Embryonic facial prominence (tissue), 1 donor: ENCODE data around the gene VPREB3.
"Not testable (repeated sequence)": the region's sequence is repeated elsewhere in the genome, so short reads cannot be mapped to it uniquely, and the experiment has no call there.

Experiments used
- DNase-seq: peaks from one replicate; pipeline ENCODE4 v3.0.0-alpha.2; 2016; ENCODE audit errors: extremely low spot score

The VPREB3 gene

DNA sequence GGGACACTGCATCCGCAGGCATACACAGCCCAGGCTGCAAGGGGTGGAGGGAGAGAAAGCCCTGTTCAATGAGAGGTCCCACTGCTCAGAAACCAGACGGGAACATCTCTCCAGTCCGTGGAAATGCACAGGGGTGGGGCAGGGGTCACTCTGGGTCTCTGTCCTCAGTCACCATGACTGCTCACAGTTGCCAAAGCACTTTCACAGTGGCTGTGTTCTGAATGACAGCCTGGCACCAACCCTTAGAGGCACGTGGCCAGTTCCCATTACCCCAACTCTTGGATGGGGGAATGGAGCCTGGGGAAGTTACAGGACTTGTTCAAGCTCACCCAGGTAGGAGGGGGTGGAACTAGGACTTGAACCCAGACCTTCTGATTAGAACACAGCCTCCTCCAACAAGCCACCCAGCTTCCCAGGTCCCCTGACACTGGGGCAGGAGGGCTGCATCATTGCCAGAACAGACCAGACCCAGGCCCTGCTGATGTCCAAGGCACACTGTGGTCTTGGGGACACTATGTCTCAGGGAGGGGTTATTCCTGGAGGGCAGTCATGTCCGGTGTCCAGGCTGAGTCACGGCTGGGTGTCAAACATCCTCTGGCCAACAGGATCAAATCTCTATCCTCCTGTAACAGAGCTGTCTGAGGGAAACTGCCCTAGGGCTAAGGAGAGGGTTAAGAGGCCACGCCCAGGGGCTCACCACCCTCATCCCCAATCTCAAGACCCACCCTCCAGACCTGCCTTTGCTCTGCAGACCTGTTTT lies 11.5 kb downstream of the VPREB3 start:
- DNase-seq = no peak

DNA sequence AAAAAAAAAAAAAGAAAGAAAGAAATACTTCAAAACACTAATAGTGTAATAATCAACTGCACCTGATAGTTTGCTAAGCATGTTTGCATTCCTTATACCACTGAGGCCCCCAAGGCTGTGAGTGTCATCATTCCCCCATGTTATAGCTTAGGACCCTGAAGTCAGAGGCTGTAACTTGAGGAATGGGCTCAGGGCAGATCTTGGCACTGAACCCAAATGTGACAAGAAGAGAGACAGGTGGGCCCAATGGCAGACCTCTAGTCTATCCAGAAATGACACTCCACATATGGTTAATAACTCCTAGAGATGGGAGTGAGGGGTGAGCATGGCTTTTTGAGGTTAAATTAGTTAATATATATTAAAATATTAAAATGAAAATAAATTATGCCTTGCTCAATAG lies 16.5 kb downstream of the VPREB3 start:
- DNase-seq = no peak

DNA sequence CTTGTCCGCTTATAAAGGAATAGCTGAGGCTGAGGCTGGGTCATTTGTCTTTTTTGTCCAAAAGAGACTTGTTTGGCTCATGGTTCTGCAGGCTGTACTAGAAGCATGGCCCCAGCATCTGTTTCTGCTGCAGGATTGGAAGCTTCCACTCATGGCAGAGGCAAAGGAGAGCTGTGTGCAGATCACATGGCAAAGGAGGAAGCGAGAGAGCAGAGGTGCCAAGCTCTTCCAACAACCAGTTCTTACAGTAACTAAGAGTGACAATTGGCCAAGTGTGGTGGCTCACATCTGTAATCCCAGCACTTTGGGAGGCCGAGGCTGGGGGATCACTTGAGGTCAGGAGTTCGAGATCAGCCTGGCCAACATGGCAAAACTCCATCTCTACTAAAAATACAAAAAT lies 26.1 kb downstream of the VPREB3 start:
- DNase-seq = not testable (repeated sequence)

DNA sequence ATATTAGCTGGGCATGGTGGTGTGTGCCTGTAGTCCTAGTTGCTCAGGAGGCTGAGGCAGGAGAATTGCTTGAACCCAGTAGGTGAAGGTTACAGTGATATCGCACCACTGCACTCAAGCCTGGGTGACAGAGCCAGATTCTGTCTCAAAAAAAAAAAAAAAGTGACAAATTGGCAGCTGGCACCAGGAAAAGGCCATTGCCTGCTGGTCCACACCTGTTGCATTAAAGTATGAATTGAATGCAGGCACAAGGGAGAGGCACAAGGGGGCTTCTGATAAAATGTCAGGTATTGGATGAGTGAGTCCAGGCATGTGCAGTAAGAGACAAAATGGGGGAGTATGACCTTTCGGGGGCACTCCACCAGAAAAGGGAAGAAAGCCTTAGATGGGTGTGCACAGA lies 31.5 kb downstream of the VPREB3 start:
- no peak for DNase-seq

DNA sequence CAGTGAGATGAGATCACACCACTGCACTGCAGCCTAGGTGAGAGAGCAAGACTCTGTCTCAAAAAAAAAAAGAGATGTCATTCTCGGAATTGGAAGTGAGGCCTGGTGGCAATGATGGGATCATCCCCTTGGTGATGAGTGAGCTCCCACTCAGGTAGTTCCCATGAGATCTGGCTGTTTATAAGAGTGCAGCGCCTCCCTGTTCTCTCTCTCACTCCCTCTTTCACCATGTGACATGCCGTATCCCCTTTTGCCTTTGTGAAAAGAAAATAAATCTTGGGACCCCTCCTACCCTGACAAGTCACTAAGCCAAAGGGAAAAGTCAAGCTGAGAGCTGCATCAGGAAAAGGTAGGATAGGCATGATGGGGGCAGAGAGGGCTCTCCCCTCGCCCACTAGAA lies 32.1 kb downstream of the VPREB3 start:
- no peak for DNase-seq

DNA sequence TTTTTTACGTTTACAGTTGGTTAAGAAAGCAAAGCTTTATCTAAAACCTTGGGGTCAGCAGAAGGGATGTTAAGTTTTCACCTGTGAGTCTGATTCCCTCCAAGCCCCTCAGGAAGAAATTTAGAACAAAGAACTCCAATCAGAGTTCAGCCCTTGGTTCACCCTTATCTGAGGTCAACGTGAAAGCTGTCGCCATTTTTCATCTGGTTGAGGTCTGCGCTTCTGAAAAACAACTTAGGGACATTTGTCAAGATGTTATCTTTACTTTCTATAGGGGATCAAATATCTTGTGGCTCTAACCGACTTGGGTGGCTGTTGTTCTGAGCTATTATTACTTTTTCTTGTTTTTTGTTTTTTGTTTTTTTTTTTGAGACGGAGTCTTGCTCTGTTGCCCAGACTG lies 33.4 kb downstream of the VPREB3 start:
- DNase-seq = no peak

DNA sequence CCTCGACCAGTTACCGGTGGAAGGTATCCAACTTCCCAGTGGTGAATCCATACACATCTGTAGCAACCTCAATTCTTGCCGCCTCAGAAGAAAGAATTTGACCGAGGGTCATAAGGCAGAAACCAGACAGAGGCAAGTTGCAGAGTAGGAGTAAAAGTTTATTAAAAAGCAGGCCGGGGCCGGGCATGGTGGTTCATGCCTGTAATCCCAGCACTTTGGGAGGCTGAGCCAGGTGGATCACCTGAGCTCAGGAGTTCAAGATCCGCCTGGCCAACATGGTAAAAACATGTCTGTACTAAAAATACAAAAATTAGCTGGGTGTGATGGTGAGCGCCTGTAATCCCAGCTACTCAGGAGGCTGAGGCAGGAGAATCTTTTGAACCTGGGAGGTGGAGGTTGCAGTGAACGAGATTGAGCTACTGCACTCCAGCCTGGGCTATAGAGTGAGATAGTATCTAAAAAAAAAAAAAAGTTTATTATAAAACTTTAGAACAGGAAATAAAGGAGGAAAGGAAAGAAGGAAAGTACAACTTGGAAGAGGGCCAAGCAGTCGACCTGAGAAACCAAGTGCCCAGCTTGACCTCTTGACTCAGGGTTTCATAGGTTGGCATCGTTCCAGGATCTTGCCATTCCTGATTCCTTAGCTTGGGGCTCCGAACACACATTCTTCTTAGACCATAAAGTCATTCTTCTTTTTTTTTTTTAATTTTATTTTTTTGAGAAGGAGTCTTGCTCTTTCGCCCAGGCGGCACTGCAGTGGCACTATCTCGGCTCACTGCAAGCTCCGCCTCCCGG lies 35.7 kb downstream of the VPREB3 start:
- DNase-seq = no peak

DNA sequence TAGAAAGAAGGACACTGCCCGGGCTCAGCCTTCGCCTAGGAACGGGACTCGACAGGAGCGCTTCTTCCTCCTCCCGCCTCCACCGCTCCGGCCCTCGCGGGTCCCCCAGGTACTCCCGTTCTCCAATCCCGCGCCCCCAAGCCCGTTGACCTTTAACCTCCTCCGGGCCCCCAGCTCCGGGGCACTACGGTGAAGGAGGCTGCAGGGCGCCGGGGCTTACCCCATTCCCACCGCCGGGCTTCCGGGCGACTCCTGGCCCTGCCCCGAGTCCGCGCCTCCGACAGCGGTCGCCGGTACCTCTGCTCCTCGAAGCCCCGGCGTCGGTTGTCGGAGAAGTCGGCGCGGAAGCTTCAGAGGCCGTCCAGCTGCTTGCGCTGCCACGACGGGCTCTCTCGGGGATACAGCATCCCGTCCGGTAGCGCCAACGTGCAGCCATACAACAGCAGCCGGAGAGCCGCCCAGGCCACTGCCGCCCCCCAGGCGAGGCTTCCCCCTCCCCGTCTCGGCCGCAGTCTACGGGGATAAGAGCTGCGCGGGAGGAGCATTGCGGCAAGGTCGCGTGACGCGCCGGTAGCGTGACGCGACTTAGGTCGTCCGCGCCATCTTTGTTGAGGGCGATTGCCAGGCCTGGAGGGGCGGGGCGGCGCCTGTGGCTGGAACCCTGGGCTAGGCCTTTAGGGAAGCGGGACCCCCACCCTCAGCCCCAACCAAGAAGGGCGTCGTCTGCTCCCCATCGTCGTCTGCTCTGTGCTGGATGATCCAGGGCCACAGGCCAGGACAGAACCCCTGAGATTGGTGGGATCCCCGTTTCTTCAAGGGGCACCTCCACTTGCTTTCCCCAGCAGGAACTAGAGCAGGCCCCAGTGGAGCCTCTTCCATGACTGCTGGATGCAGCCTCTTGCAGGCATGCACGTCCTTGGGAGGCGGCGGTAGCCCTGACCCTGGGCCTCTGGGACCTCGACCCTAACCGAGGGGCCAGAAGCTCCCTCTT lies 37.1 kb downstream of the VPREB3 start:
- DNase-seq = peak; percentile 58

DNA sequence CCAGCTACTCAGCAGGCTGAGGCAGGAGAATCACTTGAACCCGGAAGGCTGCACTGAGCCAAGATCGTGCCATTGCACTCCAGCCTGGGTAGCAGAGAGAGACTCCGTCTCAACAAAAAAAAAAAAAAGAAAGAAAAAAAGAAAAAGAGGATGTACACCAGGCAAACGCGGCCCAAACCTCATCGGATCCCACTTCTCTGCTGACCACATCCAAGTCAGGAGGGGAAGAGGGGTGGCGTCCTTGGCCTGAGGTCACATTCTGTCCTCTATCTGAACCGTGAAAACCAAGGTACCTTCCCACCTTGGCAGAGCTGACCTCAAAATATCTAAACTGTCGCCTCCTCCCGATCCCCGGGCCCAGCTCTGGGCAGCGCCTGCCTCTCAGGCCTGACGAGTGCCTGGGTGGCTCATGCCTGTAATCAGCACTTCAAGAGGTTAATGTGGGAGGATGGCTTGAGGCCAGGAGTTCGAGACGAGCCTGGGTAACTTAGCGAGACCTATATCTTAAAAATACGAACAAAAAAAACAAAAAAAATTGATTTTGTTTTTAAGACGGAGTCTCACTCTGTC lies 38.3 kb downstream of the VPREB3 start:
- DNase-seq = no peak

DNA sequence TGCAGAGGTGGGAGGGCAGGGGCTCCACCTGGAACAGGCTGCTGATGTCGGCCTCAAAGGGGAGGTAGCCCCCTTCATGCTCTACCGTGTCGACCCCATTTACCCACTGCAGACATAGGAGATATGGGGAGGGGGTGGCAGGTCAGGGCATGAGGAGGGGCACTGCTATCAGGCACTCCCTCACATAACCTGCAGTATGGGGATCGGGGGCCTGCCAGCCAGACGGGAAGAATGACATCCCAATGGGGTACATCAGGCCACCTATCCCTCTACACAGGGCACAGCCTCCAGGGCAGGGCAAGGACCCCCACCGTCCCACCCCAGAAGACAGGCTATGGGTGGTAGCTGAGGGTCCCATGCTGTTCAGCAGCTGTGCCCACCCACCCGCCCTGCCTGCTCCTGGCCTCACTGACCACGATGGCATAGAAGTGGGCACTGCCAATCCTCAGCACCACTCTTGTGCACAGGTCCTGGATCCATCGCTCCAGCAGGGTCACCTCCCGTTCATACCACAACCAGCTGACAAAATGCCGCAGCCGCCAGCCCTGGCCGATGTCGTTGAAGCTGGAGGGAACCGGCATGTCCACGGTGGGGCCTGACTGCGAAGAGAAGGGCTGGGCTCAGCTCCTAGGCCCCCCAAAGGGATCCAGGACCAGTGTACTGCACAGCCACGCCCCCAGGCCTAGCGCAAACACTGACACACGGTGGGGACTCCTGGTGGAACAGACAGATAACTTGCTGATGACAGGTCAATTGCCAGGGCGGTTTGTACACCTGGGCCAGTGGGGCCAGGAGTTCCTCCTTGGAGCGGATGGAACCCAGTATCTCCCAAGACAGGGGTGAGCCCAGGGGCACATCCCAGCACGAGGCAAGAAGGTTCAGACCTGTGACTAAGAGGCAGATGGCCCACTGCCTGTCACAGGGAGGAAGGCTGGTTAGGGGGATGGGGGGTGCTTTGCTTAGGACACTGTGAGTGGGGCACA lies 39.3 kb downstream of the VPREB3 start:
- DNase-seq = no peak

DNA sequence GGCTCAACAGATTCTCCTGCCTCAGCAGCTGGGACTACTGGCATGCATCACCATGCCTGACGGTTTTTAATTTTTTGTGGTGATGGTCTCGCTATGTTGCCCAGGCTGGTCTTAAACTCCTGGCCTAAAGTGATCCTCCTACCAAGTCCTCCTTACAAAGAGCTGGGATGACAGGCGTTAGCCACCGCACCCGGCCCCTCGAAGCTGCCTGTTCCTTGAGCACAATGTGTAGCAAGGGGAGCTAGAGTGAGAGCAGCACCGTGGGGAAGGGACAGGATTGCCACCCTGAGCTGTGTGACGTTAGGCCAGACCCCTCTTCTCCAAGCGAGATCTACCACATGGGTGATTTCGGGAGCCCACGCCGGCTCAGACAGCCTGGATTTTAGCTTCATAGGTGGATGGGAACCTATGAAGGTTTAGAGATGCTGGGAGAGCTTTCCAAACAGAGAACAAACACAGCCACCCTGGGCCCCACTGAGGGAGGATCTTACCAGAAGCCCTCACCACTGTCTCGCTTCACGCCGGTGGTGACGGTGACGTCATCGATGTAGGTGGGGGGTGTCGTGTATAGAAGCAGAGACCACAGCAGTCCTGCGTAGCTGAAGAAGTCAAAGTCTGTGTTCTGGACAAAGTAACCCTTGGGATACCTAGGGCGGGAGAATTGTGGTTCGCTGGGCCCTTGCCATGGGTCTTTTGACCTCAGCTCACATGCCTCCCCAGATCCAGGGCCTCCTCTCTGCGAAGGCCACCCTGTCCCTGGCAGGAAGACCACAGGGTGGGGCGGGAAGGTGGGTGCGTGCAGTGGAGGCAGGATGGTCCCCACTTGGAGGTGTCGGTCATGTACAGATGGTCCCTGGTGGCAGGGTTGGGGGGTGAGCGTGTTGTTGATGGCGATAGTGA lies 40.3 kb downstream of the VPREB3 start:
- DNase-seq = no peak

DNA sequence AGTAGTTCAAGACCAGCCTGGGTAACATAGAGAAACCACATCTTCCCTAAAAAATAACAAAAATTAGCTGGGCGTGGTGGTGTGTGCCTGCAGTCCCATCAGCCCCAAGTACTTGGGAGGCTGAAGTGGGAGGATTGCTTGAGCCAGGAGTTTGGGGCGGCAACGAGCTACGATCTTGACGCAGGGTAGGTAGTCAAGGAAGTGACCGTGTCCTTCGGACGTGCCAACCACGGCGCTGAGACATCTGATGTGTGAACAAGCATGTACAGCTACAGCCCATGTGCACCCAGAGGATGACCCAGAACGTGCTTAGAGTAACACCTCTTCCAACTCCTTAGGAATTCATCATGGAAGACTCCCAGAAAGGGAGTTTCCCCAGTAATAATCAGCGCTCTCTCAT lies 42.0 kb downstream of the VPREB3 start:
- no peak for DNase-seq

DNA sequence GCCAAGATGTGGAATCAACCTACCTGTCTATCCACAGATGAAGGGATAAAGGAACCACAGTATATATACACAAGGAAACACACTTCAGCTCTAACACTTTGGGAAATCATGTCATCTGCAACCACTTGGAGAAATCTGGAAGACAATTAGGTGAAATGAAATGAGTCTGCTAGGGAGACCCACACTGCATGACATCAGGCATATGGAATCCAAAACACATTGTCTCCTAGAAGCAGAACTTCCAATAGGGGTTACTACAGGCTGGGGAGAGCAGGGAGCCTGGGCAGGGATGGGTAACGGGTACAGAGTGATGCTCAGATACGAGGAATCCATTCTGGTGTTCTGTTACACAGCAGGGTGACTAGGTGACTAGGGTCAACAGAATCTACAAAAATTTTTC lies 45.1 kb downstream of the VPREB3 start:
- DNase-seq = no peak

DNA sequence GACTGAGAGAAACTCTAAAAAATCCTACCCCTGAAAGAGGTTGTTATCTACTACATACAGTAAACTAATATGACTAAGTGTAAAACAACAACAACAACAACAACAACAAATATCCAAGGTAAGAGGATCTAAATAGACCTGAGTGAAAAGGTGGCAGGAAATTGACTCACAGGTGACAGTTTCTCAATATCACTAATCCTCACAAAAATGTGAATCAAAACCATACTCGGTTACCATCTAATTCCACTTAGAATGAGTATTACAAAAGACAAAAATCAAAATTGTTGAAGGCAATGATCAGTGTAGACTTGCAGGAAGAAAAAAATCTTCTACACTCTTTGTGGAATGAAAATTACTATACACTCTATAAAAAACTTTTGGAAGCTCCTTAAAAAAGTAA lies 46.0 kb downstream of the VPREB3 start:
- DNase-seq = no peak

DNA sequence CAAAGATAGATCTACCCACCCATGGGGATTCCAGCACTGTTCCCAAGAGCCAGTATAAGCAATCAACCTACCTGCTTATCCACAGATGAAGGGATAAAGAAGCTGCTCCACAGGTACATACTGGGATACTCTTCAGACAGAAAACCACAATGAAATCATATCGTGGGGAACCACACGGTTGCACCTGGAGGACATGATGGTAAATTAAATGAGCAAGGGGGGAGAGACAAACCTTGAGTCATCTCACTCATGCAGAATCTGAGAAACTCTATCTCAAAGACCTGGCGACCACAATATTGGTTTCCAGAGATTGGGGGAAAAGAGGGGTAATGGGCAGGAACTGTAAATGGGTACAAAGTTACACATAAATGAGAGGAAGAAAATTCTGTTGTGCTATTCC lies 48.9 kb downstream of the VPREB3 start:
- DNase-seq = no peak

DNA sequence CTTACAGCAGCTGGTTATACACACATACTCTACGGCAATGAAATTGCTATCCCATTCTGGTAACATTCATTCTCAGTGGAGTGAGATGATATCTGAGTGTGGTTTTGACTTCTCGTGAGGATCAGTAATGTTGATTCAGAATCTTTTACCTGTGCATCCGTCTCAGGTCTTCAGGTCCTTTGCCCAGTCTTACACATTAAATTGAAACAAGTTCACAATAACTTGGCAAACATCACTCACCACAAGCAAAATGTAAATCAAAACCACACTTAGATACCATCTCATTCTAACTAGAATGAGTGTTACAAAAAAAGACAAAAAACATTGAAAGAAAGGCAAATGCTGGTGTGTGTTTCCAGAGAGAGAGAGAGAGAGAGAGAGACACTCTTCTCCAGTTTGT lies 49.4 kb downstream of the VPREB3 start:
- no peak for DNase-seq

DNA sequence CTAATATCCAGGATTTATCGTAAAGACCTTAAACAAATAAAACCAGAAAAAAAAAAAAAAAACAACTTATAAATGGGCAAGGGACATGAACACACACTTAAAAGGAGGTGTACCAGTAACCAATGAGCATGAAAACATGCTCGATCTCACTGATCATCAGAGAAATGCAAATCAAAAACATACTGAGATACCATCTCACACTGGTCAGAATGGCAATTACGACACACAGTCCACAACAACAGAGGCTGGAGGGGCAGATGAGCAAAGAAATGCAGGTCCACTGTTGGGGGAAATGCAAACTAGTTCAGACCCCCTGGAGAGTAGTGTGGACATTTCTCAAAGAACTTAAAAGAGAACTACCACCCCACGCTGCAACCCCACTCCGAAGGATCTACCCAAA lies 50.2 kb downstream of the VPREB3 start:
- DNase-seq = no peak
